Measurements from ENCODE around the gene DHDH. TPM values are rescaled to one million over a fixed set of nuclear protein-coding genes. Genes with fewer than 3 reads are reported as not detected.

The DHDH gene
- total RNA-seq, 1 donor from 2014 or later: not detected

- peaks cover 9 to 34% of the 10 kb centered on the region in 2 donors for H3K4me1 ChIP-seq
- H3K36me3 ChIP-seq: peaks cover 13 to 23% of the 10 kb centered on the region in 2 donors
- H3K27ac ChIP-seq: peak overlapping the region; percentile 89 to 96
- H3K4me3 ChIP-seq: no peak overlapping the region
- intact Hi-C loops (cut with DNase I): no loop called here
- H3K27me3 ChIP-seq: no peaks in the 10 kb centered on the region
- H3K9me3 ChIP-seq: no peaks in the 10 kb centered on the region
- no peak for TF ChIP-seq CTCF (IDR thresholded peaks at IDR 0.05)
- DNase-seq (ENCODE audit: low spot score in 2 of 2): no peak
These were observed 29.3 kb downstream of the DHDH start for GRCh38 chr19:48962849-48963165.

DNA sequence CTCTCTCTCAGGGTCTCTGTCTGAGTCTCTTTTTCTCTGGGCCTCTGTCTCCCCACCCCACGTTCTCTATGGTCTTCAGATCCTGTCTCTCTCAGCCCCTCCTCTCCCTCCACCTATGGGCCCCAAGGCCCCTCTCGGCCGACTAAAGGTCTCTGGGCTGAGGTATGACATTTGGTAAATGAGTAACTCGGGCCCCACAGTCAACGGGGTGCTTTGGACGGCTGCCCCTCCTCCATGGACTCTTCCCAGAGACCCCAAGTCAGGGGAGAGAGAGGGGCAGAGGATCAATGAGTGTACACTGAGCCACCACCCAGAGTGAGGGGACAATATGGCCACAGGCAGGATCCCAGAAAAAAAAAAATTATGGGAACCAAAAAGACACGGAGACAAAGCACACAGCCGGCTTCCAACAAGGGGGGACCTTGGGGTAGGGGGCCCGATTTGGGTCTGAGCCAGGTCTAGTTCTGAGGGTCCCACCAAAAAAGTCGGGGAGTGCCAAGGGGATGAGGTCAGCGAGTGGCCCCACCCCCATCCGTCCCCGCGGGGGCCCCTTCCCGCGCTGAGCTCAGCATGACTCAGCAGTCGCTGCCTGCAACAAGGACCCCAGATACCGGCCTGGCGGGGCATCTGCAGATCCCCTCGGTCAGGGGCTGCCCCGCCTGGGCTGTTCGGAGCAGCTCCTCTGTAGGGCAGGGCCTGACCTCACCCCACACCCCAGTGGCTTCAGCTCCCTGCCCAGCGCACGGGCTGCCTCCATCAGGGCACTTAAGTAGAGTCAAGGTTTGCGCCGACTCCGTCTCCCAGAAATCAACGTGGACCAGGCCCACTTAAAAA, 30.1 kb downstream of the DHDH start:
- Histone ChIP-seq H3K4me3 (peak overlapping the region; percentile 89 to 94), H3K27me3 (no peaks in the 10 kb centered on the region), H3K36me3 (peaks cover 13 to 19% of the 10 kb centered on the region in 2 donors), H3K27ac (peak overlapping the region; percentile 89 to 96), H3K4me1 (peaks cover 9 to 37% of the 10 kb centered on the region in 2 donors), H3K9me3 (no peaks in the 10 kb centered on the region)
- no peak for TF ChIP-seq CTCF (IDR thresholded peaks at IDR 0.05)
- DNase-seq (ENCODE audit: low spot score in 2 of 2): peak in 1 of 2 donors; percentile 88
- intact Hi-C loops (cut with DNase I): loop anchor here (2.0 kb wide), 2 partner anchors 29 to 127 kb away; partner anchors contain the start of genes GYS1, HSD17B14 and RUVBL2

DNA sequence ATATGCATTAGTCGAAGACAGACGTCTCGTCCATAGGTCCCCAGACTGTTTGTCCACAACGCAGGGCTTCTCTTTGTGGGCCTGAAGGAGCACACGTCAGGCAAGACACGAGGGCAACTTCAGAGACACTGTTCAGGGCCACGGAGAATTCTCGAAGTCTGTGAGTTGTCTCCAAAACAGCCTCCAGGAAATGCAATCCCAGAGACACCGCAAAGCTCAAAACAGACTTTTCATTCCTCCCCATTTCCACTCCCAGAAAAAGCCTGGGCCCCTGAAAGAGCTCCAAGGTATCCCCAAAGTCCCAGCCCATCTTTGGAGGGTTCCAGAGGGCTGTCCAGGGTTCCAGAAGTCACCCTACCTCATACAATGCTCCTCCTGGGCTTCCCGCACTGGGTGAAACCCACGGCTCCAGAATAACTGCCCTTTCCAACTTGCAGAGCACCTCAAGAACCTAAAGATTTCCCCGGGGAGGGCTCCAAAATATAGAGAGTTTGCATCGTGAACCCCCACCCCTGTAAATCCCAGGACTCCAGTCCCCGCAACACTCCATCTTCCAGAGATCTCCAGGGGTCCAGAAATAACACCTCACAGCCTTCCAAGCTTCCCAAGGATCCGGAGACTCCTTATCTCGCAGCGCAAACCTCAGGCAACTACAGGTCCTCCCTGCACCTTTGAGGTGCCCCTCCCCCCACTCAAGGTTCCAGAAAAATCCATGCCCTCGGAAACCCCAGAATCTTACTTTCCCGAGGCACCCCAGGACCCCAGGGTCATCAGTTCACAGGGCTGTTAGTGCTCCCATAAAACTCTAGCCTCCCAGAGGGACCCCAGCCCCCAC, 30.9 kb downstream of the DHDH start:
- no peak for DNase-seq (ENCODE audit: low spot score in 2 of 2)
- peaks cover 9 to 37% of the 10 kb centered on the region in 2 donors for H3K4me1 ChIP-seq
- H3K4me3 ChIP-seq: peak overlapping the region; percentile 89 to 94
- no peaks in the 10 kb centered on the region for H3K27me3 ChIP-seq
- H3K36me3 ChIP-seq: peaks cover 18 to 27% of the 10 kb centered on the region in 2 donors
- intact Hi-C loops (cut with DNase I): loop anchor here (1.0 to 2.0 kb wide), 4 partner anchors 28 to 128 kb away; partner anchors contain the start of genes GYS1, HSD17B14, NUCB1 and RUVBL2
- H3K27ac ChIP-seq: peak overlapping the region; percentile 89 to 96
- TF ChIP-seq CTCF (IDR thresholded peaks at IDR 0.05): no peak
- no peaks in the 10 kb centered on the region for H3K9me3 ChIP-seq

DNA sequence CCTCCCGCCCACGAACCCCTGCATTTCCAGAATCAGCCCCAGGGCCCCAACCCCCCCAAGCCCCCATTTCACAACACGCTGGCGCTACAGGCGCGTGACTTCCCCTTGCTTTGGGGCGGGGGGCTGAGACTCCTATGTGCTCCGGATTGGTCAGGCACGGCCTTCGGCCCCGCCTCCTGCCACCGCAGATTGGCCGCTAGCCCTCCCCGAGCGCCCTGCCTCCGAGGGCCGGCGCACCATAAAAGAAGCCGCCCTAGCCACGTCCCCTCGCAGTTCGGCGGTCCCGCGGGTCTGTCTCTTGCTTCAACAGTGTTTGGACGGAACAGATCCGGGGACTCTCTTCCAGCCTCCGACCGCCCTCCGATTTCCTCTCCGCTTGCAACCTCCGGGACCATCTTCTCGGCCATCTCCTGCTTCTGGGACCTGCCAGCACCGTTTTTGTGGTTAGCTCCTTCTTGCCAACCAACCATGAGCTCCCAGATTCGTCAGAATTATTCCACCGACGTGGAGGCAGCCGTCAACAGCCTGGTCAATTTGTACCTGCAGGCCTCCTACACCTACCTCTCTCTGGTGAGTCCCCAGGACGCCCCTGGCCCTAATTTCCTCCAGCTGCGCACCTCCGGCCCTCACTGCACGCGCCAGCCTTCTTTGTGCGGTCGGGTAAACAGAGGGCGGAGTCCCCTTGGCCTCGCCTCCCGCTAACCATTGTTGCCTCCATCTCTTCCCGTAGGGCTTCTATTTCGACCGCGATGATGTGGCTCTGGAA, 31.7 kb downstream of the DHDH start, which contains the start of gene FTL:
Gene FTL, plus strand, starts transcription at position 270 of the 766 bp plus-strand sequence. Its CDS starts 199 bp downstream, at position 469.
- peak within 1 kb of the TSS; percentile 89 to 94 for H3K4me3 ChIP-seq
- peaks cover 26 to 35% of the 10 kb centered on the region in 2 donors for H3K36me3 ChIP-seq
- H3K9me3 ChIP-seq: no peaks in the 10 kb centered on the region
- TF ChIP-seq CTCF (IDR thresholded peaks at IDR 0.05): no peak
- H3K27me3 ChIP-seq: no peaks in the 10 kb centered on the region
- intact Hi-C loops (cut with DNase I): loop anchor here (1.0 to 2.0 kb wide), 4 partner anchors 28 to 128 kb away; partner anchors contain the start of genes GYS1, HSD17B14, NUCB1 and RUVBL2
- peak; percentile 94 to 98 for DNase-seq (ENCODE audit: low spot score in 2 of 2)
- H3K27ac ChIP-seq: peak within 1 kb of the TSS; percentile 89 to 96
- H3K4me1 ChIP-seq: peaks cover 9 to 37% of the 10 kb centered on the region in 2 donors

All from ascending aorta (tissue), 2 donors.